Ecto neural progenitor cell (in vitro differentiated cells): ENCODE measurements around the gene CTNNBIP1.

ENCODE experiments used
- DNase-seq: peaks from one replicate; pipeline ENCODE4 v3.0.0-alpha.2; 2018; ENCODE audit warnings: low spot score

CTNNBIP1 gene

DNA sequence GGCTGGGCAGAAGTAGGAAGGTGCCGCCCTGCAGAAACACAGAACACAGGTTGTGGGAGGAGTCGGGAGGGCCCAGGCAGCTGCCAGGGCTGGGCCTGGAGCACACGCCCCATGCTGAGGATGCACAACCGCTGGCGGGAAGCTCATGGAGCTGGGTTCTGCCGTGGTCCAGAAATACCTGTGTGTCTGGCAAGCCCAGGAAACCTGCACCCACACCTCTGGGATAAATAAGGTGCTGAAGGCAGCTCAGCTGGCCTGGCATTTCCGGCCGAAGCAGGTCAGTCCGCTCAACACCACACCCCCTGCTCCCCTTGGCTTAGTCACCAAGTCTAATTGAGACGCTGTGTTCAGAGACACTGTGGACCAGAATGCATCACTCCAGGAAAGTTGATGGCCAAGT, 32.1 kb downstream of the CTNNBIP1 start:
- no peak for DNase-seq

DNA sequence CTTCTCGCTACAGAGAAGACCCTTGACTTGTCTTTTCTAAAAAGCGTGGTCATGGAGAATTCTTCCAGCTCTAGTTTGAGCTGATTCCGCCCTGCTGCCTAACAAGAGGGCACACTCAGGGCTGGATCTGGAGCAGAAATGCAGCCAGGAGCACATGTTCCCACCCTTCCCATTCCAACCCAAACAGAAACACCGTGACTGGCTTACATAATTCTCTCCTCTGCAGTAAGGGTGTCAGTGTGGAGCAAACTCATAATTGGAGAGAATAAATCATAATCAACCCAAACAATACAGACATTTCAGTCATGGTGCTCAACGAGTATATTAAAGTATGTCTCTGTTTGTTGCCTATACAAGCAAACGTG, 34.5 kb downstream of the CTNNBIP1 start:
- no peak for DNase-seq

DNA sequence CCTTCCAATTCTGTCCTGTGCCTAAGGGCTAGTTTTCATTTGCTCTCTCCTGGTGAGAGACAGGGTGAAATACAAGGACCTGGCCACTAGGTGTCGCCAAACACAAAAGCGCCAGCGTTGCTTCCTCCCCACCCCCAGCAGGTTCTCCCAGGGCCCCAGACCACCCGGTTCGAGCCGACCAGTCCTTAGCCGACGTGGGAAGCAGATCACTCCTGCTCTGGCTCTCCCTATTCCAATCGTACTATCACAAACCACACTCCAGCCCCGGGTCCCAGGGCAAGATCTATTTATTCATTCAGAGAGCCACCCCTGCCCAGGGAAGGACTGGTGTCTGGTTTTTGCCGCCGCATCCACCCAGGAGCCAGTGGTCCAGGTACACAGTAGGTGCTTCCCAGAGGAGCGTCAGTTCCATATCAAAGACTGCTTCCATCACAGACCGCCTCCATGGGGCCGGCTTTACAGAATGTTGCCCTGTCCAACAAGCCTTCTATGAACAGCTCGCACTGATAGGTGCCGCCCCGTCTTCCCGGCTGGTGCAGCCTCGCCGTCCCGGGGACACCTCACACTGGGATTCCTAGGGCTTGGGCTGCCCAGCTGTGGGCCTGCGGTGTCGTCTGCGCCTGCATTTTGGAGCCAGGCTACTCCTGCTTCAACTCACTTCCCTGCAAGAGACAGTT, 35.0 kb downstream of the CTNNBIP1 start:
- DNase-seq = peak; percentile 90

DNA sequence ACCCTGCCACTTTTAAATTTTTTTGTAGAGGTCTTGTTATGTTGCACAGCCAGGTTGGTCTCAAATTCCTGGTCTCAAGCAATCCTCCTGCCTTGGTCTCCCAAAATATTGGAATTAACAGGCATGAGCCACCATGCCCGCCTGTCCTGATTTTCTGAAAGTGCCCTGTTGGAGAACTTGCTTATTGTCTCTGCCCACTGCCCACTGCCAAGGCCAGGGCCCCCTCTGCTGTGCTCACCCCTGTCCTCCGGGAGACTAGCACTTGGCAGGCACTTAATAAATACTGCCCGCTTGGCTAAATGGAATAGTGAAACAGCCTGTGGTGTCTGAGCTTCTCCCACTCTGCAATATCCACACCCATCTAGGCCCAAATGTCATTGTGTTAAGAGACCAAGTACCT, 35.7 kb downstream of the CTNNBIP1 start:
- DNase-seq = no peak

DNA sequence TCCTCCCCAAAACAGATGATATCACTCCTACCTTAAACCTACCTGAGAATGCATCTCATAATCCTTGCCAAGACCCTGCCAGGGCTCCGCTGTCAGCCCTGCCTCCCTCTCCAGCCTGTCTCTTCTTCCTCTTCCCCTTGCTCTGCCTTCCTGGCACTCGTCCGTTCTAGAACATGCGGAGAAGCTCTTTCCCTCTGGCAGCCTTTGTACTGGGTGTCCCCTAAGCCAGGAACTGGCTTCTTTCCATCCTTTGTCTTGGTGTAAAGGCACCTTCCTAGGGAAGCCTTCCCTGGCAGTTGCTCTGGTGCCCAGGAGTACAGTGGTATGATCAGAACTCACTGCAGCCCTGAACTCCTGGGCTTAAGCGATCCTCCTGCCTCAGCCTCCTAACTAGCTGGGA, 36.1 kb downstream of the CTNNBIP1 start:
- DNase-seq = no peak

DNA sequence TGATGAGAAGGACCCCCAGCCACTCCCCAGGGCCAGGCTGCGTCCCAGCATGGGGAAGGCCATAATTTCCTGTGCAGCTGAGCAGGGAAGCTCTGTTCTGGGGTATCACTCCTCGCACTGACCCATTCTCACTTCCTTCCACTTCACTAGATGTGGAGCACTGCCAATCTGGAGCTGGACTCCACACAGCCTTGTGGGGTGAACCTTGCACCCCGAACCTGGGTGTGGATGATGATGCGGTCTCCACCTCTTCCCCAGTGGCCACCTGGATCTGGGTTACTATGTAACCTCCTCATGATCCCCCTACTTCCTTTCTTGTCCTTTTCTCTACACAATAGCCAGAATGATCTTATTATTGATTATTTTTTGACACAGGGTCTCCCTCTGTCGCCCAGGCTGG, 36.7 kb downstream of the CTNNBIP1 start:
- no peak for DNase-seq

DNA sequence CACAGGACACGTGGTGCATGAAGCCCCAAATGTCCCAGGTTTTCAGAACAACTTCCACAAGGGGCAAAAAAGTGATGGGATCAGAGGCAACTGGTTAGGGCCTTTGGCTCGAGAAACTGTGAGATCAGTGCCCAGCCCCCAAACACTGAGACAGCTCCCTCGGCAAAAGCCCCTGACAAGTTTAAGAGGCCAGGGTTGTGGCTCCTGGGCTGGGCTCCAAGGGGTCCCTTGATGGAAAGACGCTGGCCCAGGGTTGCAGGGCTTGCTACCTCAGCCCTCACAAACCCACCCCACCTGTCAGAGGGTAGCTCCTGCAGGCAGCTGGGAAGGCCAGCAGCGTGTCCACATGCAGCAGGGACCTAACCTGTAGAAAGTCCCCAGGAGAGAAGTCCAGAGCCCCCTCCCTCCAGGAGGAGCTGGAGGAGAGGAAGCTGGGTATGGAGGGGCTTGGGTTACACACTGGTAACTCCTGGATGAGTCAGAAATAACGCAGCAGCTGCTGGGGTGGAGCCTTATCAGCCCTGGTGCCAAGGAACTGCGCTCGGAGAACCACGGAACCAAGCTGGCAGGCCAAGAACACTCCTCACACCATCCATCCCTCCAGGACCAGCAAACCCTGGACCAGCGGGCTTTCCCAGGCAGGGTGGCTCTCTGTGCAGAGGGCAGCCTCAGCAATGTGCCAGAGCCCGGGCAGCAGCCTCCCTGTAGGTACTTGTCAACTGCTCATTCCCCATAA, 37.5 kb downstream of the CTNNBIP1 start:
- no peak for DNase-seq

DNA sequence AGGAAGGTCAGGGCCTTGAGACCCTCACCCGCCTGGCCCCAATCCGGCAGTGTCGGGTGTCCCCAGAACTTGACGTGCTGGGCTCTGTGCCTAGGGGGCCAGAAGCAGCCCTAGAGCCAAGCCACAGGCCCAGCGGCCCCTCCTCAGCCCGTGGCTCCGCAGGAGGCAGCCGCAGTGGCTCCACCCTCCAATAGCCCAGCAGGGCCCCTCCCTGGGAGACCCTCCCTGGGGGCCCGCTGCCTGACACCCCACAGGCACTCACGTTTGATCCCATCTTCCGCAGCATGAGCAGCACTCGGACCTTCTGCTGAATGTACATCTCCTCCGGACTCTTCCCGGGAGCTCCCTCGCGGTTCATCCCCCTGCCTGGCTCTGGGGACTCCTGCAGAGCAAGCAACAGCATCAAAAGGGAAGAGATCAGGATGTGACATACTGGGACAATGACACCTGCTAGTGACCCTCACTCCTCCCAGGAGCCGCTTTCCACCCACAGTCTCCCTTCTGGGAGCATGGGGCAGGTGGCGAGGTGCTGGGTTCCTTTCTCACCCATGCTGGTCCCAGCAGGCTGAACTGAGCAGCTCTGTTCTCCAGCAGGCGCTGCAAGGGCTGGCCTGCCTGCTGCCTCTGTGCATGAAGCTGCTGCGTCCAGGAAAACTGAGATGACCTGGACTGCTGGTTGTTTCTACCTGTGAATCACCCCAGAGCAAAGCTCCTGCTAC, 38.2 kb downstream of the CTNNBIP1 start:
- DNase-seq = no peak

DNA sequence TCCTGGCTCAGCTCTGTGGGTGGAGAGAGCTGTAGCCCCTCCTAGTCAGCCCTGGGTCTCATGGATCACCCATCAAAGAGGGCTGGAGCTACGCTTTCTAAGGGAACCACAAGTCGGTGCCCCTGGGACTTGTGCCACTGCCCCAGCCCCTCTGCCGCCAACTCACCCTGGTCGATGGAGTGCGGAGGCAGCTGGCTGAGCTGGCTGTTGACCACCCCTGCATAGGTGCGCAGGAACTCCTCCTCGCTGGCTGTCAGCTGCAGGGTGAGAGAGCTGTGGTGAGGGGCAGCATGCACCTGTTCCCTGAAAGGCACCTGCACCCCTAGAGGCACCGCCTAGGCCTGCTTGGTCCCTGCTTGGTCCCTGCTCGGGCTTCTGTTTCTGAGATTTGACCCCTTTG, 39.0 kb downstream of the CTNNBIP1 start:
- DNase-seq = no peak

DNA sequence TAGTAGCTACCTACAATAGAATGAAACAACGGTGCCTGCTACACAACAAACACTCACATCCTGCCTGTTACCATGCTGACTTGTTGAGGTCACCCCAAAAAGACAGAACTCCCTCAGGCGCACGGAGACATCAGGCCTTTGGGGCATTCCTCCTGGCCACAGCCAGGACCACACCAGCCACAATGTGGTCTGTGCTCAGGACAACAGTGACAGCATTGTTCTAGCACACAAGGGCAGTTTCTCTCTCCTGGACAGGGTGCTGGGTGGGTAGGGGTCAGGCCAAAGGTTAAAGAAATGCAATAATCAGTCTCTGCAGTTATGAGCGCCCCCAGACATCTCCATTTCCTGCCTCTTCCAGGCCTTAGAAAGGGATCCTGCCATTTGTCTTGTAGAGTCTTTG, 39.5 kb downstream of the CTNNBIP1 start:
- DNase-seq = no peak

DNA sequence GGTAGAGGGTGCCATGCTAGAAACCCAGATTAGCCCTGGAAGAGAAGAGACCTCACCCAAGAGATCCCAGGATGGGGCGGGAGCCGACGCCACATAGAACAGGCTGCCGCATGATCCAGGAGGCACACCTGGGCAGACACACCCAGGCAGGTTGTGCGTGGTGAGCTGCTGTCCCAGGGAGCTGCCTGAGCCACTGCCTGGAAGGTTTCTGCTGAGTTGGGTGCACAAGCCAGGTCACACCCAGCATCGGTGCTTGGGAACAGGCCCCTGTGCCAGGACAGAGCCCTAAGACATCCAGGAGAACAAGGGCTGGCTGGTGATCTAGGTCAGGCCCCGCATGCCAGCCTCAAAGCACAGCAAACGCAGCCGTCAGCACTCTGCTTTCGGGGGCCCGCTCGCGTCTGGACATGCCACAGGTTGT, 40.2 kb downstream of the CTNNBIP1 start:
- no peak for DNase-seq

DNA sequence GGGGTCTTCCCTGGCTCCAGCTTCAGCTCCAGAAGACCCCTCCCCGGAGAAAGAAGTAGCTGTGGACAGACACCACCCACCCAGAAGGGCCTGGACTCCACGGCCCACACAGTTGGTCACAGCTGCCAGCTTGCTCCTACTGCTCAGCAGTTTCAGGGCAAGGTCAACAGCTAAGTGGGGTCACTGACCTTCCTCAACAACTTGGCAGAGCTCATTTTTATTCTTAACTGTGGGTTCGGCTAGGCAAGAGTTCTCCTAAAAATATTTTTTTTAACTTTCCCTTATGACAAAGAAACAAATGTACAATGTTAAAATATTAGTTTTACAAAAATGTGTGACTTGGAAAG, 41.9 kb downstream of the CTNNBIP1 start:
- DNase-seq = no peak

DNA sequence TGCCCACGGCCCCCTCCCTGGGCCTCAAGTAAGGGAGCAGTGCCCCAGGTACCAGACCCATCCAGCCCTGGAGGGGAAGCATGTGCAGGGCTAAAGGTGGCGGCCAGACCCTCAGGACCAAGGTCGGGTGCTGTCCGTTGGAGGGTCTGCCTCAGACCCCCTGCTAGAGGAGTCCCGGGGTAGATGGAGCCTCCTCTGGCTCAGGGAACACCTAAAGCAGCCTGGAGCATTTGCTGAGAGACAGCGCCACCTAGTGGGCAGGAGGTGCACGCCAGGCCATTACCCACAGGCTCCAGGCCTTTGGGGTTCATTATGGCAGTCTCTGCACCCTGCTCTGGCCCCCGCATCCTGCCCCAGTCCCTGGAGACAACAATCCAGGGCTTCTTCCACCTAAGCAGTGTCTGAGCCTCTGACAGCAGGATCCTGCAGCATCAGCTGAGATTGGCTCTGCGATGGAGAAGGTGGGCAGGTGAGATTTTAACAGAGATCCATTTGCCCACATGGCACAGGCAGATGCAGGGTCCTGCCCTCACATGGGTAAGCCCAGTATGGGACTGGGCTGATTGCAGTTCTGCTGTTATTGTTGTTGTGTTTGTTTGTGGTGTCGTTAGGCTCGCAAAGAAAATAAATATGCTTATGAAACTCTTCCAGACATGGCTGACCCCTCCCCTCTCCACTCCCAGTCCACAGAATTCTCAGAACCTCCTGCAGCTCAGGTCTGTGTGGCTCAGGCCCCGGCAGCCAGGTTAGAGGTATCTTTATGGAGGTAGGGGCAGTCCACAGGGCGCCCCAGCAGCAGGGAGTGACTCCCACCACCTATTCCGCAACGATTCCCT, 42.4 kb downstream of the CTNNBIP1 start:
- DNase-seq = peak; percentile 88

DNA sequence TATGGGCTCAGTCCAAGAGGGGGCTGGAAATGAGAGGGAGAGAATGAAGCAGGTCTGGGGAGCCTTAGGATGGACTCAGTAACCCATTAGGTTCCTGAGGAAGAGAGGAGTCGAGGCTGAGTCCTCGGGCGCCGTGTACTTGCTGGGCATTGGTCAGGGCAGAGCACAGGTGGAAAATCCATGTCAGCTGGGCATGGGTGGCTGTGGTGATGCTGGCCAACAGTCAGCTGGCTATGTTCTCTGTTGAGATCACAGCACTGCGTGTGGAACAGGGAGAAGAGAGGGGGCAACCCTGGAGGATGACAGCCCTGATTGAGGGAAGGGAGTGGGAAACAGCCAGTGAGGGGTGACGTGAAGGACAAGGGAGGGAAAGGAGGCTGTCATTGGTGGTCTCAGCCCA, 43.2 kb downstream of the CTNNBIP1 start:
- no peak for DNase-seq

DNA sequence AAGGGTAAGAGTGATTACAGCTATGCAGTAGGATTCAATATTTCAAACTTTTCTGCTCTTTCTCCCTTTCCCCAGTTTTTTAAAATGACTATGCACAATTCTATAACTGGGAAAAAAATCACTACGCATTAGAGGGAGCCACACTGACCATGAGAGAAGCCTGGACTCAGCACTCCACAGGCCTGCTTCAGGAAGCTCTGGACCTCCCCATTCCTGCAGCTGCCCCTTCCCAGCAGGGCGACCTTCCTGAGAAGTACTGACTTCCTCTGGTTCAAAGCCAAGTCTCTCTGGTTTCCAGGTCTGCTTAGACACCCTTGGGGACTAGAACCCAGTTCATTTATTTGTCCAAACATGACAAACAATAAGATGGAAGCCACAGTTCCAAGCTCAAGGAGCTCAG, 44.3 kb downstream of the CTNNBIP1 start:
- no peak for DNase-seq

DNA sequence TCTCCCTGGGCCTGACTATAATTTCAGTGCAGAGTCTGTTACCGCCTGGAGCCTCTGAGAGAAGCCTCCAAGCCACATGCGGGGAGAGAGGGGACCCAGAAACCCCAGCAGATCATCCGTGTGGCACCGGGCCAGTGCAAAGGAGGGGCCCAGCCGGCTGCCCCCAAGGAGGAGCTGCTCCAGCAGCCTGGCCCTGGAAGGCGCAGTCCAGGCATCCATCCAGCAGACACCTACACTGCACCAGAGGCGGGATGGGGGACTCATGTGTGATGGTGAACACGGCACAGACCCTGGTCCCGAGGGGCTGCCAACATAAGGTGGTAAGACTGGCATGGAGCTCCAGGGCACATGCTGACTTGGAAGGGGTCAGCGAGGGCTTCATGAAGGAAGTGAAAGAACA, 46.7 kb downstream of the CTNNBIP1 start:
- no peak for DNase-seq

DNA sequence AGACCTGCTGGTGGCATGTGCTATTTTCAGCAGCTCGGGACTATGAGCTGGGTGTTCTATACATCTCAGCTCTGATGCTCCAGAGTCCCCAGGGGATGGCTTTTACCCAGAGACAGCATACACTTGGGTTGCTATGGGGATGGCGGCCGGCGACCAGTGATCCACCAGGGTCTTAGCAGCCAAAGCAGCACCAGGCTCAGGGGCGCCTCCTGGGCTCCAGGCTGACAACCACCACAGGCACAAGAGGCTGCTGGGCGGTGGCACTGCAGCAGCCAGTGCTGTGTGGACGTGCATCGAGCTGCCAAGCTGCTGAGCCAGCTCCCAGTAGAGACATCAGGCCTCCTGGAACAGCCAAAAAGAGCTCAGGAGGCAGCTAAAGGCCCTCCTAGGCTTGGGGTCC, 48.7 kb downstream of the CTNNBIP1 start:
- peak; percentile 76 for DNase-seq

DNA sequence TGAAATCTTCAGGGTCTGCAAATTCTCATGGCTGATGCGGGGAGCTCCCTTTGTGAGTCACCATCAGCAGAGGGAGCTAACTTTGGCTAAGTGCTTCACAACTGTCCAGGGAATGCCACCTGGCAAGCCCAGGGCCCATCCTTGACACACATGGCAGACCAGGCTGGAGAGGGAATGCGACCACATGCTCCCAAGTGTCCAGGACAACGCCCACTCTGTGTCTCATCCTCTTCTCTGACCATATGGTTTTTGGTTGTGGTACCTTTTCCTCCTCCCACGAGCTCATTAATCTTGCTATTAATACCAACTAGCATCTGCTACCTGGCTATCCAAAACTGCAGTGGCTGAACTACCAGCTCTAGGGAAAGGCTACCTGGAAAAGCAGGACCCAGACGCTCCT, 49.2 kb downstream of the CTNNBIP1 start:
- no peak for DNase-seq

DNA sequence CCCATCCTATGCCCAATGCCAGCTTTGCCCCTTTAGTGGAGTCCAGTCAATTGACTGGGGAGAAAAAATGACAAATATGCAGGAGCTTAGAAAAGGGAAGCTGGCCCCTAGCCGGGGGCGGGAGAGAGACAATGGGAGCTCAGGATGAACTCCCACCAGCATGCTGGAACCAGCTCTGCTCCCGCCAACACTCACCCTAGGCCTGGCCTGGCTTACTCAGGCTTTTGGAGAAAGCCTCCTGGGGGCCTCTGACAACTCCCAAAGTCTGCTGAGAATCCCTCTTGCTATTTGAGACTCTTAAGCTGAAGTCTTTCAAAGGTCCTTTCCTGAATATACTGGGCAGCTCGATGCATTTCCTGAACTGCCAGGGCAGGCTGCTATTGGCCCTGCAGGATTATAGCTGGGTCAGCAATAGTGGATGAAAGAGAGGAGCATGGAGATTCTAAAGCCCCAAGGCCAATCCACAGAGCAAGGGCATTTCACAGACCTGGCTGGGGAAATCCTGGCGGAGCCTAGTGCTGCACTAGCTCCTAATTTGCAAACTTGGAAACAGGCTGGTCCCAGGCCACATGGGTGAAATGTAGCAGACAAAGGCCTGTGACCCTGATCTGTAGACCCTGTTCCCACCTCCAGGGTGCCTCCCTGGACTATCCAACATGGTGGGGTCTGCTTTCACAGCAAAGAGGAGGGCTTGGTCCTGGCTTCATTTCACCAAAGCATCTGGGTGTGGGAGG, 50.6 kb downstream of the CTNNBIP1 start:
- no peak for DNase-seq

DNA sequence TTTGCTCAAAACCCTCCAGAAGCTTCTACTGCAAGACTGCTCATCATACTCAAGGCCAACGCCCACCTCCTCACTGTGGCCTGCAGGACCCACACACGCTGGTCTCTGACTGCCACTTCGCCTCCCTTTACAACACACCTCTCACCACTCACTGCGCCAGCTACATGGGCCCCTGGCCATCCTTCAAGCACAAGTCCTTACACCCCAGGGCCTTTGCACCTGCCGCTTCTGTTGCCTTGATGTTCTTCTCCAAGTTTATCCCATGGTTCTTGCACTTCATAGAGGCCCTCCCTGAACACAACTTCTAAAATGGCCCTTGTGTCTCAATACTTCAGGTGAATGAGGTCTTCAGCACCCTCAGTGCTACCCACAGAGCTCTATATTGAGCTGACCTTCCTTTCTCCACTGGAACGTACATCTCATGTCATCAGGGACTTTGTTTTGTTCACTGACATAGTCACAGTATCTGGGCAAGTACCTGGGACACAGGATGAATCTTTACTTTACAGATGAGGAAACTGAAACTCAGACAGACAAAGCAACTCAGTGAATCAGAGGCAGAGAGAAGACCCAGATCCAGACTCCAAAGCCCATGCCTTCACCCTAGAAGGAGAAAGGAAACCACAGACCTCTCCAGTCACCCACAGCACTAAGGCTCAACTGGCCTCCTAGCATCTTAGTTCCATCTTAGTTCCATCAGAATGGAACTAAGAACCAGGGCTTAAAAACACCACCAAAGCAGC, 51.6 kb downstream of the CTNNBIP1 start:
- no peak for DNase-seq

DNA sequence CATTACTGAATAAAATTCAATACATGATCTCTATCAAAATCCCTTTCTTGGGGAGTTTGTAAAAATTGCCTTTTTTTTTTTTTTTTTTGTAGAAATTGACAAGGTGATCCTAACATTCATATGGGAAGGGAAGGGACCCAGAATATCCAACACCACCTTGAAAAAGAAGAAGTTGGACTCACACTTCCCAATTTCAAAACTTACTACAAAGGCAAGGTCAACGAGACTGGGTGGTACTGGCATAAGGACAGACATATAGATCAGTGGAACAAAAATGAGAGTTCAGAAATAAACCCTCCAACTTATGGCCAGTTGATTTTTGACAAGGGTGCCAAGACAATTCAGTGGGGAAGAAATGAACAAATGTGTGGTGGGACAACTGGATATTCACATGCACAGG, 54.9 kb downstream of the CTNNBIP1 start:
- no peak for DNase-seq
